GM12874 (cell line): ENCODE results near the gene AGMAT.

Experiments used
- CTCF ChIP-seq: IDR thresholded peaks from 2 replicates; pipeline ENCODE4 v1.5.1; 2011; ENCODE audit warnings: low read depth, mild to moderate bottlenecking, control low read depth, low read length, moderate library complexity; ENCODE audit not compliant: insufficient read depth

Gene AGMAT

GRCh38 chr1:15618077-15618654 is 33.3 kb upstream of the AGMAT start:
- TF ChIP-seq CTCF = no peak

- no peak for TF ChIP-seq CTCF
Observed at GRCh38 chr1:15617173-15618076, 32.6 kb upstream of the AGMAT start, which contains the start of gene DDI2. Gene DDI2 (plus strand): TSS chr1:15617458. CDS start chr1:15617671, 213 bp downstream.

- TF ChIP-seq CTCF = no peak
Observed at GRCh38 chr1:15616373-15617172, 31.7 kb upstream of the AGMAT start.

- no peak for TF ChIP-seq CTCF
Observed at GRCh38 chr1:15610167-15610566, 25.3 kb upstream of the AGMAT start.

GRCh38 chr1:15609631-15610030 is 24.8 kb upstream of the AGMAT start:
- no peak for TF ChIP-seq CTCF

- no peak for TF ChIP-seq CTCF
Observed at GRCh38 chr1:15605398-15606383, 20.8 kb upstream of the AGMAT start.
